Activated CD4-positive, alpha-beta T cell treated with anti-CD3 and anti-CD28 coated beads, Interleukin-2, amount 50 U/mL, for 4 hours (primary cell): Measurements from ENCODE around the gene MAP3K12.
"Not testable (repeated sequence)": the region's sequence is repeated elsewhere in the genome, so short reads cannot be mapped to it uniquely, and the experiment has no call there.

Source experiments
- DNase-seq, 2 experiments: peaks; one replicate each; pipeline ENCODE4 v3.0.0-alpha.2; 2020

Gene MAP3K12, protein sequence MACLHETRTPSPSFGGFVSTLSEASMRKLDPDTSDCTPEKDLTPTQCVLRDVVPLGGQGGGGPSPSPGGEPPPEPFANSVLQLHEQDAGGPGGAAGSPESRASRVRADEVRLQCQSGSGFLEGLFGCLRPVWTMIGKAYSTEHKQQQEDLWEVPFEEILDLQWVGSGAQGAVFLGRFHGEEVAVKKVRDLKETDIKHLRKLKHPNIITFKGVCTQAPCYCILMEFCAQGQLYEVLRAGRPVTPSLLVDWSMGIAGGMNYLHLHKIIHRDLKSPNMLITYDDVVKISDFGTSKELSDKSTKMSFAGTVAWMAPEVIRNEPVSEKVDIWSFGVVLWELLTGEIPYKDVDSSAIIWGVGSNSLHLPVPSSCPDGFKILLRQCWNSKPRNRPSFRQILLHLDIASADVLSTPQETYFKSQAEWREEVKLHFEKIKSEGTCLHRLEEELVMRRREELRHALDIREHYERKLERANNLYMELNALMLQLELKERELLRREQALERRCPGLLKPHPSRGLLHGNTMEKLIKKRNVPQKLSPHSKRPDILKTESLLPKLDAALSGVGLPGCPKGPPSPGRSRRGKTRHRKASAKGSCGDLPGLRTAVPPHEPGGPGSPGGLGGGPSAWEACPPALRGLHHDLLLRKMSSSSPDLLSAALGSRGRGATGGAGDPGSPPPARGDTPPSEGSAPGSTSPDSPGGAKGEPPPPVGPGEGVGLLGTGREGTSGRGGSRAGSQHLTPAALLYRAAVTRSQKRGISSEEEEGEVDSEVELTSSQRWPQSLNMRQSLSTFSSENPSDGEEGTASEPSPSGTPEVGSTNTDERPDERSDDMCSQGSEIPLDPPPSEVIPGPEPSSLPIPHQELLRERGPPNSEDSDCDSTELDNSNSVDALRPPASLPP

GRCh38 chr12:53499266-53500141 lies at the start of gene MAP3K12:
Gene MAP3K12 (minus strand): TSS chr12:53499458. CDS start chr12:53487391, 12,067 bp downstream.
- peak; percentile 21 to 36 for DNase-seq

- DNase-seq = not testable (repeated sequence)
These were observed 49.1 kb upstream of the MAP3K12 start for GRCh38 chr12:53548354-53548753.

DNA sequence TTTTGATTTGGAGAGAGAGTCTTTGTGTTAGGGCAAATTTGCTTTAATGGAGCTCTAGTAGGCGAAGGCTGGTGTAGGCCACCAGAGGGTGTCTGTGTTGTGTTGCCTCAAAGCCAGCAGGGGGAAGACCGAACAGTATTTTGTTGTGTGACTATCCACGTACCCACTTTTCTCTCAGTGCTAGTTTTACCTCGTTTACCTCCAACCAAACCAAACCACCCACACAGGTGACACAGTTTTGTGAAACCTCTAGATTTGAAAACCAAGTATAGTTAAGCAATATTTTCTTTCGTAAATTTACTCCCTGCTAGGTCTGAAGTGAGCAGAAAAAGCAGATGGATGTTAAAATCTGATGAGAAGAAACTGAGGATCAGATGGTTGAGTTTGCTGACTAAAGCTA lies 44.3 kb upstream of the MAP3K12 start:
- DNase-seq = peak; percentile 33 to 34

DNA sequence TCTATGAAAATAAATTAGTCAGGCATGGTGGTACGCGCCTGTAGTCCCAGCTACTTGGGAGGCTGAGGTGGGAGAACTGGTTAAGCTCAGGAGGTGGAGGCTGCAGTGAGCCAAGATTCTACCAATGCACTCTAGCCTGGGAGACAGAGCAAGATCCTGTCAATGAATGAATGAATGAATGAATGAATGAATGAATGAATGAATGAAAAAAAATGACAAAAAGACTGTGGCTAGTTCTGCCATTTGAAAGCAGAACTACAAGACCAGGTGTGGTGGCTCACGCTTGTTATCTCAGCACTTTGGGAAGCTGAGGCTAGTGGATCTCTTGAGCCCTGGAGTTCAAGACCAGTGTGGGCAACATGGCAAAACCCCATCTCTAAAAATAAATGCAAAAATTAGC lies 40.3 kb upstream of the MAP3K12 start:
- DNase-seq = no peak

DNA sequence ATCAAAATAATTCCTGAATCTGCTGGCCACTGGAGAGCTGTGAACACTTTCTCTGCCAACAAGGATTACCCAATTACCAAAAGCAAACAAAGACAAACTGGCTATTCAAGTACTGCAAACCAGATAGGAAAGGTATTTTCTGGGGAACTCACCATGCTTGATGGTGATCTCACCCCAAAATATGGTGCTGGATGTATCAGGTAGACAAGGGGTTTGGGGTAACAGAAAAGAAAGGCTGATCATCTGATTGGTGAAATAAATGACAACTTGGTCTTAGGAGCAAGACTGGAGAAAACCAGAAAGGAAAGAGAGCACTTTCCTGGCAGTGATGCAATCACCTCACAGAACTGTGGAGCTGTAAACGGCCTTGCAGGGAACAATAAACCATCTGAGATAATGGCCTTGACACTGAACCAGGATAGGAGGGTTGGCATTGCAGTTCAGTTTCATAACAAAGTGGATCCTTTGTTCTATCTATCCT lies 39.0 kb upstream of the MAP3K12 start:
- no peak for DNase-seq

DNA sequence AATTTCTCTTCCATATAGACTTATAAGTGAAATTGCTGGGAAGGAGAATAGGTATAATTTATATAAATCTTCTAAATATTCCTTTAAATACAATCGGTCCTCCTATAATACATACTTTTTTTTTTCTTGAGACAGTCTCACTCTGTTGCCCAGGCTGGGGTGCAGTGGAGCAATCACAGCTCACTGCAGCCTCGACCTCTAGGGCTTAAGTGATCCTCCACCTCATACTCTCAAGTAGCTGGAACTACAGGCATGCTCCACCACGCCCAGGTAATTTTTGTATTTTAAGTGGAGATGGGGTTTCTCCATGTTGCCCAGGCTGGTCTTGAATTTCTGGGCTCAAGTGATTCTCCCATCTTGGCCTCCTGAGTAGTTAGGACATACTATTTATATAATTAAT lies 37.7 kb upstream of the MAP3K12 start:
- DNase-seq = no peak

- no peak for DNase-seq
These were observed 34.2 kb upstream of the MAP3K12 start for GRCh38 chr12:53533471-53533870.

DNA sequence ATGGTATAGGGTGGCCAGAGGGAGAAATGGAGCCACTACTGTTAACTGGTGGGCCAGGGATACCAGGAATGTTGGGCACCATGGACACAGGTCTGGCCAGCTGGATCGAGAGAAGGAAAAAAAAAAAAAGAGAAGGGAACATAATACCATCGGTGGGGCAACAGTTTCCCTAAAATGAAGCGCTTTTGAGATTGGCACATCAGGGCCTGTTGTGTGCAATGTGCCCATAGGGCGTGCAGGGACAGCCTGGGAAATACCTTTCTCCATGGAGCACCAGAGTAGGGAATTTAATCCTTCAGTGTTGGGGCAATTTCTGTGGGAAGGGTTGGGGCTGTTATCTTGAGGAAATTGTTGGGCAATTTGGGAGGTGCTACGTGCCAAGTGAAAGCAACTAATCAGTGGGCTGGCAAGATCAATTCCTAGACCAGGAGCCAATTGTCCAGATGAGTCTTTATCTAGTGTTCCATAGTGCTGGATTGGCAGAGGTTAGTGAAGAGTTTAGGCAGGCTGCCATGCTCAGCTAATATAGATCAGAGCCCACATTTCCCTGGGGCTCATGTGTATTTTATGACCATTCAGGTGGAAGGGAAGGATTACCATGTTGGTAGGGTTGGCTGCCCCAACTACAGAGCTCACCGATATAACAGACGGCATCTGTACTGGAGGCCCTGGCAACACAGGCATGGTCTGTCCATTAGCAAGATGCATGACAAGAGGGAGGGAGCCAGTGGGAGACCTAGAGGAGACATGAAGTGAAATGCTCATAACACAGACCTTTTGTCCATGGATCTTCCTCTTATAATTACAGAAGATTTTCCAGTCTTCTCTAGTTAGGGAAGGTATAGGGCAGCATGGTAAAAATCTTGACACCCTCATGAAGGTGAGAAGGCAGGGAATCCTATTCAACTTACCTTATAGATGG lies 33.5 kb upstream of the MAP3K12 start:
- no peak for DNase-seq

DNA sequence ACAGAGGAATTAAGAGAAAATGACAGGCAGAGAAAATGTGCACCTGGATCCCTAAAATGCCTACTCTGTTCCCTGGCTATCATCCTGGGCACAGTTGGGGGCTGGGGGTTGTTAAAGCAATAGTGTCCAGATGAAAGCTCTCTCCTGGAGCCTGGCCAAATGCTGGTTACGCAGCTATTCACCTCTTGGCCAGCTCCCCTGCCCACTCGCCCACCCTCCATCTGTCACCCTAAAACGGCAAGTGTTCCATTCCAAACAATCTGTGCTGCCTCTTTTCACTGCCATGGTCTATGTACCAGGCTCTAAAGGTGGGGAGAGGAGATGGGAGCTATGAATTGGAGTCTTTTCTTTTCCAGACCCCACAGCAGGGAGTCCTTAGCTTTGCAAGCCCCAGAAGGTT lies 32.8 kb upstream of the MAP3K12 start:
- DNase-seq = no peak

DNA sequence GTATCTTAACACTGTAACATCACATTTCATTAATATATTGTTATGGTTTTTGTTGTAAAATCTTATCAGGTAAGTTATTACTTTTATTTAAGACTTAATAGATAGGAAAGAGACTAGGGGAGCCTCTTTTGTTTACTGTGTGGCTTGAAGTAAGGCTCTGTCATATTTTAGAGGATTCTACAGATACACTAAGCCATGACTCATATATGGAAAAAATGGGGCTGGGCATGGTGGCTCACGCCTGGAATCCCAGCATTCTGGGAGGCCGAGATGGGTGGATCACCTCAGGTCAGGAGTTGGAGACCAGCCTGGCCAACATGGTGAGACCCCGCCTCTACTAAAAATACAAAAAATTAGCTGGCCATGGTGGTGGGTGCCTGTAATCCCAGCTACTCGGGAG lies 31.7 kb upstream of the MAP3K12 start:
- DNase-seq = no peak

- no peak for DNase-seq
These were observed 30.8 kb upstream of the MAP3K12 start for GRCh38 chr12:53530061-53530460.

GRCh38 chr12:53524476-53524875 lies 25.2 kb upstream of the MAP3K12 start:
- DNase-seq = no peak

- no peak for DNase-seq
These were observed 23.9 kb upstream of the MAP3K12 start for GRCh38 chr12:53523131-53523530.

DNA sequence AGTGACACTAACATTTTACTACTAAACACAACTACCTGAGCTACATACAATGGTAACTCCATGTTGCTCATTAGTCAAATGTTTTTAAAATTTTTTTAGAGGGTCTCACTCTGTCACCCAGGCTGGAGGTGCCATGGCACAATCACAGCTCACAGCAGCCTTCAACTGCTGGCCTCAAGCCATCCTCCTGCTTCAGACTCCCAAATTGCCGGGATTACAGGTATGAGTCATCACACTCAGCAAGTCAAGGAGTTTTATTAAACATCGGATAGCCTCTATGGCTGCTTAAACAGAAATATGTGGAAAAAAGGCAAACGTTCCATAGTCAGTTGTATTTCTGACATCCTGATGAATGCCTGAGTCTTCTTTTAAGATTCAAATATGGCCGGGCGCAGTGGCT lies 19.1 kb upstream of the MAP3K12 start:
- DNase-seq = no peak

GRCh38 chr12:53516758-53517455 lies 17.6 kb upstream of the MAP3K12 start:
- DNase-seq = no peak

GRCh38 chr12:53515291-53515680 lies 16.0 kb upstream of the MAP3K12 start:
- DNase-seq = no peak

- no peak for DNase-seq
These were observed 15.5 kb upstream of the MAP3K12 start for GRCh38 chr12:53514628-53515290.

DNA sequence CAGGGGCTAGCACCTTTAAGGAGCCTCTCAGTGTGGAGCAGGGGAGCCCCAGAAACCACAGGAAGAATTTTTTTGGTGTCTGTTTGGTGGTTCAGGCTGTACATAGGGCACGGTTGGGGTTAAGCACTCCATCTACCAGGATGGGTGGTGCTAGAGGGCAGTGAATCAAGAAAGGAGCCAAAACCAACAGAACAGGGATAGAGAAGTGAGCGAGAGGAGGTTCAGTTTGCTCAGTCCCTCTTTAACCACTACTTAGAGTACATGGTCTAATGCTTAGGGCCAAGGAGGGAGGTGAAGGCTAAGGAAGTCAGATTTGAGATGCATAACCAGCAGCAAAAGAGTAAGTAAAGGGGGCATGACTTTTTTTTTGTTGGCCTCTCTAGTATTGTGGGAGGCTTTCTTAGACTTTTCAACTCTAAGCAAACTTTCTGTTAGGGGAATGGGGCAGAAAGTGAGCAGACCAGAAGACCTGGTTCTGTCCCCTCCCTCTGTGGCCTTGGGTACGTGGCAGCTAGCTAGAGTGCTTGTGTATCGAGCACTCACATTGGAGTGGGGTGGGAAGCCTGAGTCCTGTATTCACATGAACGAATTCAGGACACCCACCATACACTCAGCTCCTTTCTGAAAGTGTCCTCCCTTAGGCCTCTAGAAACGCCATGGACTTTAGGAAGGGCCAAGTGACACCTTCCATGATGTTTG lies 14.6 kb upstream of the MAP3K12 start:
- no peak for DNase-seq

GRCh38 chr12:53510181-53510812 lies 11.0 kb upstream of the MAP3K12 start:
- no peak for DNase-seq
